ENCODE results near the gene MCL1.

- no peak for TF ChIP-seq CTCF (IDR thresholded peaks at IDR 0.05)
- TF ChIP-seq ZFX (IDR thresholded peaks at IDR 0.05; ENCODE audit: borderline replicate concordance), result no peak
Measured at GRCh38 chr1:150536836-150537731, 42.3 kb downstream of the MCL1 start.

Data from 22Rv1 (cell line).